Mesodermal cell (in vitro differentiated cells): Measurements from ENCODE around the gene HMGCS2.
A peak's percentile ranks its signal among the peaks of the same experiment; 100 is the strongest.
"Not testable (repeated sequence)": the region's sequence is repeated elsewhere in the genome, so short reads cannot be mapped to it uniquely, and the experiment has no call there.

Experiments
- H3K27ac ChIP-seq: 2 replicates; pipeline ENCODE4 v1.7.0; 2013; ENCODE audit warnings: mild to moderate bottlenecking, low read depth, low read length, moderate library complexity; ENCODE audit not compliant: severe bottlenecking
- H3K36me3 ChIP-seq: 2 replicates; pipeline ENCODE4 v1.7.1; 2013; ENCODE audit warnings: mild to moderate bottlenecking, low read length, moderate library complexity; ENCODE audit not compliant: control insufficient read depth, insufficient read depth
- H3K4me1 ChIP-seq: one replicate; pipeline ENCODE4 v1.7.1; 2013; ENCODE audit warnings: mild to moderate bottlenecking, low read length; ENCODE audit not compliant: insufficient read depth, control insufficient read depth, poor library complexity, severe bottlenecking
- H3K4me3 ChIP-seq: 2 replicates; pipeline ENCODE4 v1.7.0; 2013; ENCODE audit warnings: low read length, control low read depth, mild to moderate bottlenecking; ENCODE audit not compliant: insufficient read depth, poor library complexity, severe bottlenecking; ENCODE audit errors: extremely low read depth
- H3K9me3 ChIP-seq: 2 replicates; pipeline ENCODE4 v1.7.1; 2013; ENCODE audit warnings: mild to moderate bottlenecking, low read length, moderate library complexity; ENCODE audit not compliant: control insufficient read depth
- WGBS, 2 experiments: methylation state at CpG; one replicate each; pipeline ENCODE4 v1.1.5; 2013; ENCODE audit warnings: missing lambda C conversion rate in 2 of 2; ENCODE audit not compliant: insufficient coverage in 2 of 2; 5-methylcytosine and 5-hydroxymethylcytosine counted together

HMGCS2 gene

DNA sequence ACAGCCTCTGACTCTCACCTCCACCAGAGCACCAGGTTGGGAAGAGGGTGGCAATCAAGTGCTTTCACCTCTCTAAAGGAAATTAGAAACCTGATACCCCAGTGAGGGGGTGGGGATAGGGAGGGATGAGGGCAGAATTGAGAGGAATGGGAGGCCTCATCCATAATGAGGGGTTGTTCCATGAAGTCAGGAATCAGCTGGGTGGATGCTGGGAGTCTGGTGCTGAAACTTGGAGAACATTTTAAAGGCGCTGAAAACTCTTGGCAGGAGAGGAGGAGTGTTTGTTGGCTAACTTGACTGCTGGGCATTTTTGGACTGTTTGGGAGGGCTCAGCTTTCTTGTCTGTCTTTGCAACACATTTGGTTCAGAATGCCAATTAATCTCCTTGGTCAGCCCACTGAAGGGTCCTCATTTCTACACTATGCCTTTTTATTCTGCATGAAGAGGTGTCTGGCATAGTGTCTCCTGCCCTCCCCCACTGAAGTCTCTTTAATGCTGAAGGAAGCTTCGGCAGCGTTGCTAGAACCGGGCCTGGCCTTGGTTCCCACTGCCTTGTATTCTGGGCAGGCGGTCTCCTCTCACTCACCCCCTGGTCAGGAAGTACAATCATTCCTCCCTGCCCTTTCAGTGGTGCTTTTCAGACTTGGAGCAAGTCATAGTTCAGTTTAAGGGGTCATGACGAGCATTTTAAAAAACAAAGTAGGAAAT lies 54.8 kb downstream of the HMGCS2 start:
- Histone ChIP-seq H3K4me3 (peak overlapping the region; percentile 92), H3K27ac (peak overlapping the region; percentile 95), H3K4me1 (peaks cover 20% of the 10 kb centered on the region), H3K36me3 (peaks cover 2% of the 10 kb centered on the region), H3K9me3 (no peaks in the 10 kb centered on the region)
- WGBS, 2 experiments, result 59 to 70% methylated on average over 3 to 4 of the region's 6 CpGs

DNA sequence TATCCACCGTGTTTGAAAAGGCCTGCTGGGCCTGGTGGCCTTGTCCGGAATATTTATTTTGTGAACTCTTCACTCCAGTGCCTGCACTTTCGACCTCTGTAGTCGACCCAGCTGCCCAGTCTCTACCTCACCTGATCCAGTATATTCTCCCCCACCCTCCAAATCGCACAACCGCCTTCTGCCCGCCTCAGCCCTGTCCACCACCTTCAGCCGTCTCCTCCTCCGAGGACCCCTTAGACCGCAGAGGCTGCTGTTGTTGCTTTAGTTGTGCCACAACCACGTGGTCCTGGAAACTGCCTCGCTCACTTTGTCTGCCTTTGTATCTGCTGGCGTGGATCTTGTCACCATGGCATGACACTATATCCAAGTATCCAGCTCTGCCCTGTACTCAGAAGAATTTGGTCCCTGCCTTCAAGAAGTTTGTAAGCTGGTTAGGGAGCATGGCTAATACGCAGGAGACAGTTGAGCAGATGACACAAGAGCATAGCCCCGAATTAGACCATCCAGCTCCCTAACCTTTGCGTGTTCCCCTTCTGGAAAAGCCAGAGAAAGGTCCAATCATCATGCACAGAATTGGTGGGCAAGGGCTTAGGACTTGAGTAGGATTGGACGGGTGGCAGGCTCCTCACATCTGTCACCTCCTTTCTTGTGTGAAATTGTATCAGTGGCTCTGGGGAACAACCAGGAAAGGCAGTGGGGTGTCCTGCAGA lies 55.5 kb downstream of the HMGCS2 start:
- Histone ChIP-seq H3K27ac (peak overlapping the region; percentile 95), H3K4me3 (peak overlapping the region; percentile 92), H3K4me1 (peaks cover 20% of the 10 kb centered on the region), H3K9me3 (no peaks in the 10 kb centered on the region), H3K36me3 (no peaks in the 10 kb centered on the region)
- 4 to 5% methylated on average over 15 to 16 of the region's 17 CpGs for WGBS, 2 experiments

DNA sequence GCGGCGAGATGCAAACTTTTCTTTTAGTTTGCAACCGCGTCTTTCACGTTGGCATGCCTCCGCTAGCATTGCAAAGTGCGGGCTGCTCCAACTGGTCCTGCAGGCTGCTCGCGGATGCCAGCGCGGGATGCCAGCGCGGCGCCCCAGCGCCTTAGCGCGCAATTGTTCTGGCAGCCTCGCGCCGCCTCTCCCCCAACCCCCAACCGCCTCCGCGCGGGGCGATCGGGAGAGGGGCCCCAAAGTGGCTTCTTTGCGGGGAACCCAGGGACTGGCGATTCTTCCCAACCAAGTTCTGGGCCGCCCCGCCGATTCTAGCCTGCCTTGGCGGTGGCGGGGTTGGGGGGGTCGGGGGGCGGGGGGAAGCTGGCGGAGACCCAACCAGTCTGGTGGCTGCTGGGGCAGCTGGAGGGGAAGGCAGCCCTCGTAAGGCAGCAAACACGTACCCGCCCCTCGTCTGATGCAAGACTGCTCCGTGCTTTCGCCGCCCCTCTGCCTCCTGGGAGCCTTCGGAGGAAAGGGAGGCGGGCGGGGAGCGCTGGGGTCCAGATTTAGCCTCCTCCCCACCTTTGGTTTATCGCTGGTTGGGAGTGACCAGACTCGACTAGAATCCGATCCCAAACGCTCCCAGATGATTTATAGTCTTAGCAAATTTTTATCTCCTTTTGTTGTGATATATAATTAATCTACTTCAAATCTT lies 56.2 kb downstream of the HMGCS2 start:
- H3K36me3 ChIP-seq, result no peaks in the 10 kb centered on the region
- 0 to 1% methylated on average over 12 to 42 of the region's 51 CpGs for WGBS, 2 experiments
- peaks cover 20% of the 10 kb centered on the region for H3K4me1 ChIP-seq
- no peaks in the 10 kb centered on the region for H3K9me3 ChIP-seq
- H3K4me3 ChIP-seq, result peak overlapping the region; percentile 92
- H3K27ac ChIP-seq, result peak overlapping the region; percentile 95

DNA sequence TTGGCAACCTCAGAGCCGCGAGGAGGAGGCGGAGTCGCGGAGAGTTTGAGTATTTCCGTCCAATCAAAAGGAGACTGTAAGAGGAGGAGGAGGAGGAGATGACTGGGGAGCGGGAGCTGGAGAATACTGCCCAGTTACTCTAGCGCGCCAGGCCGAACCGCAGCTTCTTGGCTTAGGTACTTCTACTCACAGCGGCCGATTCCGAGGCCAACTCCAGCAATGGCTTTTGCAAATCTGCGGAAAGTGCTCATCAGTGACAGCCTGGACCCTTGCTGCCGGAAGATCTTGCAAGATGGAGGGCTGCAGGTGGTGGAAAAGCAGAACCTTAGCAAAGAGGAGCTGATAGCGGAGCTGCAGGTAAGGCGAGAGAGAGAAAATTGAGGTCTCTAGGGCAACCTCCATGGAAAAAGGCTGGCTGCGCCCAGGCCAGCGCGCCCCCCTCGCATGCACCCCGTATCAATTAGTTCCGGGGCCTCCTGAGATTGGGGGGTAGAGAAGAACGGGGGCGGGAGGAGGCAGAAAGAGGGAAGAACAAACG lies 56.8 kb downstream of the HMGCS2 start, which contains the start of gene PHGDH:
TSS of gene PHGDH (plus strand) at position 131 of the 538 bp plus-strand sequence. CDS start at position 220, 89 bp downstream.
- H3K4me1 ChIP-seq, result peaks cover 20% of the 10 kb centered on the region
- no peaks in the 10 kb centered on the region for H3K9me3 ChIP-seq
- H3K36me3 ChIP-seq, result no peaks in the 10 kb centered on the region
- peak within 1 kb of the TSS; percentile 92 for H3K4me3 ChIP-seq
- 1% methylated on average over 18 to 27 of the region's 27 CpGs for WGBS, 2 experiments
- peak within 1 kb of the TSS; percentile 95 for H3K27ac ChIP-seq

DNA sequence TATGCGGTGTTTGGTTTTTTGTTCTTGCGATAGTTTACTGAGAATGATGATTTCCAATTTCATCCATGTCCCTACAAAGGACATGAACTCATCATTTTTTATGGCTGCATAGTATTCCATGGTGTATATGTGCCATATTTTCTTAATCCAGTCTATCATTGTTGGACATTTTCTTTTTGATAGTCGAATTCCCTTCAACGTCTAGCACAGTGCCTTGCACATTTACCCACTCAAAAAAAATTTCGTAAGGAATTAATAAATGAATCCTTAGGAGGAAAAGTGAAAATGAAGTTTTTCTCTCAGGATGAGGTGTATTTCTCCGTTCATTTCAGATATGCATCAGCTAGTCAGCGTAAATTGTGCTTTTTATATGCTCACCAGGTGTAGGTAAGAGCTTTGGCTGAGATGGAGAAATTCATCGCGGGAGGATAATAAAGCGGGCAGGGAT lies 57.3 kb downstream of the HMGCS2 start:
- peak overlapping the region; percentile 92 for H3K4me3 ChIP-seq

DNA sequence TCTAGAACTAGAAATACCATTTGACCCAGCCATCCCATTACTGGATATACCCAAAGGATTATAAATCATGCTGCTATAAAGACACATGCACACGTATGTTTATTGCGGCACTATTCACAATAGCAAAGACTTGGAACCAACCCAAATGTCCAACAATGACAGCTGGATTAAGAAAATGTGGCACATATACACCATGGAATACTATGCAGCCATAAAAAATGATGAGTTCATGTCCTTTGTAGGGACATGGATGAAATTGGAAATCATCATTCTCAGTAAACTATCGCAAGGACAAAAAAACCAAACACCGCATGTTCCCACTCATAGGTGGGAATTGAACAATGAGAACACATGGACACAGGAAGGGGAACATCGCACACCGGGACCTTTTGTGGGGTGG lies 62.1 kb downstream of the HMGCS2 start:
- H3K4me3 ChIP-seq, H3K4me1 ChIP-seq, H3K27ac ChIP-seq, H3K36me3 ChIP-seq: not testable (repeated sequence)
- peaks cover 15% of the 10 kb centered on the region for H3K9me3 ChIP-seq
- WGBS, 2 experiments, result 94 to 100% methylated on average over 2 to 3 of the region's 6 CpGs

More for the DNA sequence above, 57.3 kb downstream of the HMGCS2 start:
- H3K9me3 ChIP-seq, H3K27ac ChIP-seq, H3K36me3 ChIP-seq: not testable (repeated sequence)
- WGBS, 2 experiments, result 13 to 14% methylated on average over 5 of the region's 10 CpGs
- peaks cover 16% of the 10 kb centered on the region for H3K4me1 ChIP-seq

DNA sequence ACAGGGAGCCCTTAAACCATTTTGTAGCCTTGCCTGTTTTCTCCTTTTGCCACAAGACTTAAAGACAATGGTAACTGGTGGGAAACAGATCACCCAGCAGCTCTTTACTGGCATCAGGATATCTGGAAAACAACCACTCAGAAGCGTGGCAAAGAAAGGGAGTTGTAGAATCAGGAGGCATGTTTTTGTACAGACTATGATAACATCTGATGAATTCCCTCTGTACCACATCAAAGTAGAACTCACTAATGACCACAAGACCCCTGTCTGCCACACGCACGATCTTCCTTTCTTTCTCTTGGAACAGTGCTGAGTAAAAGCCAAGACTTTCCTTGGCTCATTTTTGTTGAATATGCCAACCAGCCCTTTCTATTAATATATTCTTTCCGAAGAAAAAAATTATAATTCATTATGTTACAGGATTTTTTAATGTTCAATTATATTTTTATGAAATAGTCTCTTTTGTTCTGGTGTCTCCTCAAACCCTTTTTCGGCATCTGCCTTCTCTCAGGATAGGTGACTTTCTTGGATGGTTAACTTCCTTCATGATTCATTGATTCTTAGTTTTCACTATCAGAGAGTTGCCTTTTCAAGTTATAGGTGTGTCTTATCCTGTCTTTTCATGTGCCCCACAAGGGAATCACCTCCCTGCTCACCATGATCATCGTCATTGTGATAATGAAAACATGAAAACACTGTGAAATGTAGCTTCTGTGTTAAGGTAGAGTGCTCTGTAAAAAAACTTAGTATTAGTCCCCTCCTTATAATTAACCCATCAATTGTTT lies 64.8 kb downstream of the HMGCS2 start:
- peak overlapping the region; percentile 59 for H3K27ac ChIP-seq
- H3K4me1 ChIP-seq, result peaks cover 6% of the 10 kb centered on the region
- 87 to 100% methylated on average over 2 of the region's 6 CpGs for WGBS, 2 experiments
- no peaks in the 10 kb centered on the region for H3K36me3 ChIP-seq
- peaks cover 18% of the 10 kb centered on the region for H3K9me3 ChIP-seq
- no peak overlapping the region for H3K4me3 ChIP-seq

DNA sequence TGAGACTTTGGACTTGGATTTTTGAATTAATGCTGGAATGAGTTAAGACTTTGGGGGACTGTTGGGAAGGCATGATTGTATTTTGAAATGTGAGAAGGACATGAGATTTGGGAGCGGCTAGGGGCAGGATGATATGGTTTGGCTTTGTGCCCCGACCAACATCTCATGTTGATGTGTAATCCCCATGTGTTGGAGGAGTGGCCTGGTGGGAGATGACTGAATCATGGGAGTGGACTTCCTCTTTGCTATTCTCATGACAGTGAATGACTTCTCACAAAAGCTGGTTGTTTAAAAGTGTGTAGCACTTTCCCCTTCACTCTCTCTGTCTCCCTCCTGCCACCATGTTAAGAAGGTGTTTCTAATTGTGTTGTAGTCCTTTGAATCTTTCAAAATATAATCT lies 66.3 kb downstream of the HMGCS2 start:
- WGBS, 2 experiments, result 94 to 100% methylated on average over 2 of the region's 2 CpGs
- Histone ChIP-seq H3K9me3 (peaks cover 18% of the 10 kb centered on the region), H3K4me1 (peaks cover 6% of the 10 kb centered on the region), H3K4me3 (no peak overlapping the region), H3K27ac (no peak overlapping the region), H3K36me3 (no peaks in the 10 kb centered on the region)

DNA sequence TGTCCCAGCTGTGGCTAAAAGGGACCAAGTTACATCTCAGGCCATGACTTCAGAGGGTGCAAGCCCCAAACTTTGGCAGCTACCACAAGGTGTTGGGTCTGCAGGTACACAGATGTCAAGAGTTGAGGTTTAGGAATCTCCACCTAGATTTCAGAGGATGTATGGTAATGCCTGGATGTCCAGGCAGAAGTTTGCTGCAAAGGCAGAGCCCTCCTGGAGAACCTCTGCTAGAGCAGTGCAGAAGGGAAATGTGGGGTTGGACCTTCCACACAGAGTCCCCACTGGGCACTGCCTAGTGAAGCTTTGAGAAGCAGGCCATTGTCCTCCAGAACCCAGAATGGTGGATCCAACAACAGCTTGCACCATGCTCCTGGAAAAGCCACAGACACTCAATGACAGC lies 67.0 kb downstream of the HMGCS2 start:
- Histone ChIP-seq H3K4me1 (peaks cover 6% of the 10 kb centered on the region), H3K36me3 (no peaks in the 10 kb centered on the region), H3K27ac (no peak overlapping the region), H3K9me3 (peaks cover 18% of the 10 kb centered on the region), H3K4me3 (no peak overlapping the region)

DNA sequence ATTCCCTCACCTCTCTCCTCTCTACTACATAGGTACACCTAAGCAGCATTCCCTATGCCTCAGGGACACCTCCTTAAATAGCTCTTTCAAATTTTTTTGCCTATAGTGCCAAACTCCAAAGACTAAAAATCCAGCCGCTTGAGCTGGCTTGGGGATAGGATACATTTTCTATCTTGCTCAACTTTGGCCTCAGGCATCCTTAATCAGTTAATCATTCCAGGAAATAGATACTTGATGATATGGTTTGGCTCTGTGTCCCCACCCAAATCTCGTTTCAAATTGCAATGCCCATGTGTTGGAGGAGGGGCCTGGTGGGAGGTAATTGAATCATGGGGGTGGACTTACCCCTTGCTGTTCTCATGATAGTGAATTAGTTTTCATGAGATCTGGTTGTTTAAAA lies 68.4 kb downstream of the HMGCS2 start:
- peaks cover 6% of the 10 kb centered on the region for H3K4me1 ChIP-seq
- no peak overlapping the region for H3K27ac ChIP-seq
- WGBS, 2 experiments, result 80% methylated on average over 1 of the region's 2 CpGs; no CpG with 5 or more reads in 1 of the 2 experiments
- peaks cover 18% of the 10 kb centered on the region for H3K9me3 ChIP-seq
- H3K36me3 ChIP-seq, result no peaks in the 10 kb centered on the region
- H3K4me3 ChIP-seq, result no peak overlapping the region
